ENCODE results near the gene SLC18A3. TPM values are rescaled to one million over a fixed set of nuclear protein-coding genes. Genes with fewer than 3 reads are reported as not detected.

The SLC18A3 gene
- total RNA-seq, 4 donors from 2014 or later: not detected

DNA sequence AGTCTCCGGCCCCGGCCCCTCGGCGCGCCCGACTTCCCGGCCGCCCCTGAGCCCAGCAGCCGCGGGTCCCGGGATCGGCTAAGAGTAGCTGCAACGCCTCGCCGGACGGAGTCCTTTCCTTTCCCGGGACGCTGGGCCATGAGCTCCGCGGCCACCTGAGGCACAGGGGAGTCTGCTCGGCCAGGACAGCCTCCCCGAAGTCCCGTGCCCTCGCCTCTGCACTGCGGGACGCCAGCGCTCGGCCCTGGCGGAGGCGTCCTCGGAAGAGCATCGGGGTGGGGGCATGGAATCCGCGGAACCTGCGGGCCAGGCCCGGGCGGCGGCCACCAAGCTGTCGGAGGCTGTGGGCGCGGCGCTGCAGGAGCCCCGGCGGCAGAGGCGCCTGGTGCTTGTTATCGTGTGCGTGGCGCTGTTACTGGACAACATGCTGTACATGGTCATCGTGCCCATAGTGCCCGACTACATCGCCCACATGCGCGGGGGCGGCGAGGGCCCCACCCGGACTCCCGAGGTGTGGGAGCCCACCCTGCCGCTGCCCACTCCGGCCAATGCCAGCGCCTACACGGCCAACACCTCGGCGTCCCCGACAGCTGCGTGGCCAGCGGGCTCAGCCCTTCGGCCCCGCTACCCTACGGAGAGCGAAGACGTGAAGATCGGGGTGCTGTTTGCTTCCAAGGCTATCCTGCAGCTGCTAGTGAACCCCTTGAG, 502 bp downstream of the SLC18A3 start:
- WGBS, 2 donors: 6% methylated on average over 7 to 41 of the region's 72 CpGs
- no peak for TF ChIP-seq POLR2A (IDR thresholded peaks at IDR 0.05)
- TF ChIP-seq, protein P1, sequence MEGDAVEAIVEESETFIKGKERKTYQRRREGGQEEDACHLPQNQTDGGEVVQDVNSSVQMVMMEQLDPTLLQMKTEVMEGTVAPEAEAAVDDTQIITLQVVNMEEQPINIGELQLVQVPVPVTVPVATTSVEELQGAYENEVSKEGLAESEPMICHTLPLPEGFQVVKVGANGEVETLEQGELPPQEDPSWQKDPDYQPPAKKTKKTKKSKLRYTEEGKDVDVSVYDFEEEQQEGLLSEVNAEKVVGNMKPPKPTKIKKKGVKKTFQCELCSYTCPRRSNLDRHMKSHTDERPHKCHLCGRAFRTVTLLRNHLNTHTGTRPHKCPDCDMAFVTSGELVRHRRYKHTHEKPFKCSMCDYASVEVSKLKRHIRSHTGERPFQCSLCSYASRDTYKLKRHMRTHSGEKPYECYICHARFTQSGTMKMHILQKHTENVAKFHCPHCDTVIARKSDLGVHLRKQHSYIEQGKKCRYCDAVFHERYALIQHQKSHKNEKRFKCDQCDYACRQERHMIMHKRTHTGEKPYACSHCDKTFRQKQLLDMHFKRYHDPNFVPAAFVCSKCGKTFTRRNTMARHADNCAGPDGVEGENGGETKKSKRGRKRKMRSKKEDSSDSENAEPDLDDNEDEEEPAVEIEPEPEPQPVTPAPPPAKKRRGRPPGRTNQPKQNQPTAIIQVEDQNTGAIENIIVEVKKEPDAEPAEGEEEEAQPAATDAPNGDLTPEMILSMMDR (IDR thresholded peaks at IDR 0.05): no peak
- no peak overlapping the region for H3K4me3 ChIP-seq (ENCODE audit: low read depth, poor library complexity, severe bottlenecking)
- peak in 1 of 2 donors; percentile 48 for DNase-seq (ENCODE audit: low spot score in 2 of 2)
- intact Hi-C loops (cut with DNase I; ENCODE audit: low total_unique reads): no loop called here

DNA sequence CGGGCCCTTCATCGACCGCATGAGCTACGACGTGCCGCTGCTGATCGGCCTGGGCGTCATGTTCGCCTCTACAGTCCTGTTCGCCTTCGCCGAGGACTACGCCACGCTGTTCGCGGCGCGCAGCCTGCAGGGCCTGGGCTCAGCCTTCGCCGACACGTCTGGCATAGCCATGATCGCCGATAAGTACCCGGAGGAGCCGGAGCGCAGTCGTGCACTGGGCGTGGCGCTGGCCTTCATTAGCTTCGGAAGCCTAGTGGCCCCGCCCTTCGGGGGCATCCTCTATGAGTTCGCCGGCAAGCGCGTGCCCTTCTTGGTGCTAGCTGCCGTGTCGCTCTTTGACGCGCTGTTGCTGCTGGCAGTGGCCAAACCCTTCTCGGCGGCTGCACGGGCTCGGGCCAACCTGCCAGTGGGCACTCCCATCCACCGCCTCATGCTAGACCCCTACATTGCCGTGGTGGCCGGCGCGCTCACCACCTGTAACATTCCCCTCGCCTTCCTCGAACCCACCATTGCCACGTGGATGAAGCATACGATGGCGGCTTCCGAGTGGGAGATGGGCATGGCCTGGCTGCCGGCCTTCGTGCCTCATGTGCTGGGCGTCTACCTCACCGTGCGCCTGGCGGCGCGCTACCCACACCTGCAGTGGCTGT, 1.2 kb downstream of the SLC18A3 start:
- peak in 1 of 2 donors; percentile 70 for DNase-seq (ENCODE audit: low spot score in 2 of 2)
- H3K4me3 ChIP-seq (ENCODE audit: low read depth, poor library complexity, severe bottlenecking): no peak overlapping the region
- 5 to 7% methylated on average over 16 to 58 of the region's 63 CpGs for WGBS, 2 donors
- intact Hi-C loops (cut with DNase I; ENCODE audit: low total_unique reads): no loop called here
- no peak for TF ChIP-seq POLR2A (IDR thresholded peaks at IDR 0.05)
- TF ChIP-seq, protein P1 (IDR thresholded peaks at IDR 0.05): no peak

DNA sequence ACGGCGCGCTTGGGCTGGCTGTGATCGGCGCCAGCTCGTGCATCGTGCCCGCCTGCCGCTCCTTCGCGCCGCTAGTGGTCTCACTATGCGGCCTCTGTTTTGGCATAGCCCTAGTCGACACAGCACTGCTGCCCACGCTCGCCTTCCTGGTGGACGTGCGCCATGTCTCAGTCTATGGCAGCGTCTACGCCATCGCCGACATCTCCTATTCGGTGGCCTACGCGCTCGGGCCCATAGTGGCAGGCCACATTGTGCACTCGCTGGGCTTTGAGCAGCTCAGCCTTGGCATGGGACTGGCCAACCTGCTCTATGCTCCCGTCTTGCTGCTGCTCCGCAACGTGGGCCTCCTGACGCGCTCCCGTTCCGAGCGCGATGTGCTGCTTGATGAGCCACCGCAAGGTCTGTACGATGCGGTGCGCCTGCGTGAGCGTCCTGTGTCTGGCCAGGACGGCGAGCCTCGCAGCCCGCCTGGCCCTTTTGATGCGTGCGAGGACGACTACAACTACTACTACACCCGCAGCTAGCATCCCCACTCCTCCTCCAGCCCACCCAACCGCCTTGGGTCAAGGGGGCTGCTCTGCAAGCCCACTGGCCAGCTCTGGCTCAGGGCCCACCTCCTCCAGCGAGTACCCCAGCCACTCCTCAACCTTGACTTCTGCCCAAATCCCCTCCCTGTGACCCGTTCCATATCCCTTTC, 1.9 kb downstream of the SLC18A3 start:
- 12 to 13% methylated on average over 38 to 51 of the region's 53 CpGs for WGBS, 2 donors
- DNase-seq (ENCODE audit: low spot score in 2 of 2): peak in 1 of 2 donors; percentile 52
- intact Hi-C loops (cut with DNase I; ENCODE audit: low total_unique reads): no loop called here
- no peak overlapping the region for H3K4me3 ChIP-seq (ENCODE audit: low read depth, poor library complexity, severe bottlenecking)
- TF ChIP-seq, protein P1 (IDR thresholded peaks at IDR 0.05): no peak
- TF ChIP-seq POLR2A (IDR thresholded peaks at IDR 0.05): no peak

DNA sequence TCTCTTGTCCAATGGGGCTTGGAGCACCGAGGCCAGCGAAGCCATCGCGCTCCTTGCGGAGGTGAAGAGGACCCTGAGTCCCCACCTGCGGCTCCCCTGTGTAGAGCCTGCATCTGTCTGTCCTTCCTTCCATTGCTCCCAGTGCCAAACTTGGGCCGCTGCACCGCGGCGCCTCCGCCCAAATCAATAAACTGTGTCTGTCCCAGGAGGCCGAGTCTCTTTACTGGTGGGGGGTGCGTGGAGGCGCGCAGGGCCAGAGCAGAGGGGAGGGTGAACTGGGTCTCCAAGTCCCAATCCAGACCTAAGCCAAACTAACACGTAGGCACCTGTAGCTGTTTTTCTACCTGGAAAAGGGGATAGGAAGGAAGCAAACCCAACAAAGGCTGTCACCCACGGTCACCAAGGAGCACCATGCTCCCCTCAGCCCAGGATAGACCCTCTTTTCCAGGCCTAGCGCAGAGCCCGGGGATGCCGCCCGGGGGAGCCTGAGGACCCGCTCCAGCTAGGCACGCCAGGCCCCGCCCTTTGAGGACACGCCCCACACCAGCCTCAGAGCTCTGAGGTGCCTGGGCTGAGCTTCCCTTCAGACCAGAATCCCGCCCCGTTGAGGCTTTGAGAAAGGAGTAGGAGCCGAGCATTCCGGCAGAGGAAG, 2.5 kb downstream of the SLC18A3 start:
- DNase-seq (ENCODE audit: low spot score in 2 of 2): peak in 1 of 2 donors; percentile 76
- WGBS, 2 donors: 7 to 13% methylated on average over 21 to 24 of the region's 29 CpGs
- intact Hi-C loops (cut with DNase I; ENCODE audit: low total_unique reads): no loop called here

More for the DNA sequence above, 2.5 kb downstream of the SLC18A3 start:
- TF ChIP-seq, protein P1 (IDR thresholded peaks at IDR 0.05): no peak
- TF ChIP-seq POLR2A (IDR thresholded peaks at IDR 0.05): no peak
- H3K4me3 ChIP-seq (ENCODE audit: low read depth, poor library complexity, severe bottlenecking): no peak overlapping the region
